ENCODE results near the gene MSANTD2.

Gene MSANTD2

GRCh38 chr11:124834526-124835180 lies 34.4 kb upstream of the MSANTD2 start:
- H3K36me3 Mint-ChIP-seq (ENCODE audit: insufficient read depth), result no peaks in the 10 kb centered on the region
- H3K27me3 Mint-ChIP-seq, result peaks cover 34 to 70% of the 10 kb centered on the region in 2 donors

GRCh38 chr11:124832571-124832970 lies 32.4 kb upstream of the MSANTD2 start:
- Mint-ChIP-seq H3K27me3 (peaks cover 21 to 55% of the 10 kb centered on the region in 2 donors), H3K9me3 (no peaks in the 10 kb centered on the region), H3K4me1 (ENCODE audit: low read depth in 2 of 2) (peaks cover 9 to 11% of the 10 kb centered on the region in 2 donors), H3K27ac (no peak overlapping the region), H3K36me3 (ENCODE audit: insufficient read depth) (no peaks in the 10 kb centered on the region), H3K4me3 (no peak overlapping the region)
- DNase-seq, result no peak
- ATAC-seq (replicated peaks), result no peak

More at GRCh38 chr11:124834526-124835180, 34.4 kb upstream of the MSANTD2 start:
- peaks cover 9 to 11% of the 10 kb centered on the region in 2 donors for H3K4me1 Mint-ChIP-seq (ENCODE audit: low read depth in 2 of 2)
- no peak for DNase-seq
- no peak overlapping the region for H3K27ac Mint-ChIP-seq
- no peak overlapping the region for H3K4me3 Mint-ChIP-seq
- no peak for ATAC-seq (replicated peaks)
- no peaks in the 10 kb centered on the region for H3K9me3 Mint-ChIP-seq

- no peak for DNase-seq
- no peaks in the 10 kb centered on the region for H3K36me3 Mint-ChIP-seq (ENCODE audit: insufficient read depth)
- H3K27me3 Mint-ChIP-seq, result peaks cover 27 to 55% of the 10 kb centered on the region in 2 donors
- peaks cover 7 to 8% of the 10 kb centered on the region in 2 donors for H3K4me1 Mint-ChIP-seq (ENCODE audit: low read depth in 2 of 2)
- no peaks in the 10 kb centered on the region for H3K9me3 Mint-ChIP-seq
- ATAC-seq (replicated peaks), result no peak
- H3K27ac Mint-ChIP-seq, result no peak overlapping the region
- H3K4me3 Mint-ChIP-seq, result no peak overlapping the region
Observed at GRCh38 chr11:124831897-124832296, 31.7 kb upstream of the MSANTD2 start.

- no peaks in the 10 kb centered on the region for H3K9me3 Mint-ChIP-seq
- H3K36me3 Mint-ChIP-seq (ENCODE audit: insufficient read depth), result no peaks in the 10 kb centered on the region
- H3K27me3 Mint-ChIP-seq, result peaks cover 35 to 56% of the 10 kb centered on the region in 2 donors
- H3K4me1 Mint-ChIP-seq (ENCODE audit: low read depth in 2 of 2), result no peaks in the 10 kb centered on the region
- ATAC-seq (replicated peaks) (no peak), DNase-seq (no peak)
- H3K4me3 Mint-ChIP-seq, result no peak overlapping the region
- H3K27ac Mint-ChIP-seq, result no peak overlapping the region
Observed at GRCh38 chr11:124830749-124831148, 30.5 kb upstream of the MSANTD2 start.

GRCh38 chr11:124829986-124830385 lies 29.8 kb upstream of the MSANTD2 start:
- ATAC-seq (replicated peaks), result no peak
- Mint-ChIP-seq H3K36me3 (ENCODE audit: insufficient read depth) (no peaks in the 10 kb centered on the region), H3K4me1 (ENCODE audit: low read depth in 2 of 2) (no peaks in the 10 kb centered on the region), H3K9me3 (no peaks in the 10 kb centered on the region), H3K27ac (no peak overlapping the region), H3K4me3 (no peak overlapping the region), H3K27me3 (peaks cover 31 to 48% of the 10 kb centered on the region in 2 donors)
- no peak for DNase-seq

- DNase-seq (no peak), ATAC-seq (replicated peaks) (no peak)
- Mint-ChIP-seq H3K4me3 (no peak overlapping the region), H3K27ac (no peak overlapping the region), H3K4me1 (ENCODE audit: low read depth in 2 of 2) (no peaks in the 10 kb centered on the region), H3K27me3 (peaks cover 44 to 54% of the 10 kb centered on the region in 2 donors), H3K9me3 (no peaks in the 10 kb centered on the region), H3K36me3 (ENCODE audit: insufficient read depth) (peaks cover 2% of the 10 kb centered on the region)
Observed at GRCh38 chr11:124825876-124826275, 25.7 kb upstream of the MSANTD2 start.

- ATAC-seq (replicated peaks), result no peak
- Mint-ChIP-seq H3K9me3 (no peaks in the 10 kb centered on the region), H3K4me1 (ENCODE audit: low read depth in 2 of 2) (no peaks in the 10 kb centered on the region), H3K27ac (no peak overlapping the region), H3K4me3 (no peak overlapping the region), H3K27me3 (peaks cover 57 to 67% of the 10 kb centered on the region in 2 donors), H3K36me3 (ENCODE audit: insufficient read depth) (peaks cover 2% of the 10 kb centered on the region)
- no peak for DNase-seq
Observed at GRCh38 chr11:124823512-124824376, 23.5 kb upstream of the MSANTD2 start.

- H3K4me3 Mint-ChIP-seq, result no peak overlapping the region
- peaks cover 68 to 76% of the 10 kb centered on the region in 2 donors for H3K27me3 Mint-ChIP-seq
- H3K9me3 Mint-ChIP-seq, result no peaks in the 10 kb centered on the region
- ATAC-seq (replicated peaks), result no peak
- DNase-seq, result no peak
- no peaks in the 10 kb centered on the region for H3K4me1 Mint-ChIP-seq (ENCODE audit: low read depth in 2 of 2)
- peaks cover 2% of the 10 kb centered on the region for H3K36me3 Mint-ChIP-seq (ENCODE audit: insufficient read depth)
- H3K27ac Mint-ChIP-seq, result no peak overlapping the region
Observed at GRCh38 chr11:124821995-124822730, 22.0 kb upstream of the MSANTD2 start.

GRCh38 chr11:124817036-124817435 lies 16.8 kb upstream of the MSANTD2 start:
- ATAC-seq (replicated peaks) (no peak), DNase-seq (no peak)
- Mint-ChIP-seq H3K27ac (no peak overlapping the region), H3K36me3 (ENCODE audit: insufficient read depth) (no peaks in the 10 kb centered on the region), H3K27me3 (peaks cover 69 to 86% of the 10 kb centered on the region in 2 donors), H3K4me1 (ENCODE audit: low read depth in 2 of 2) (no peaks in the 10 kb centered on the region), H3K4me3 (no peak overlapping the region), H3K9me3 (no peaks in the 10 kb centered on the region)

GRCh38 chr11:124814739-124815138 lies 14.5 kb upstream of the MSANTD2 start:
- DNase-seq, result no peak
- H3K4me3 Mint-ChIP-seq, result no peak overlapping the region
- no peaks in the 10 kb centered on the region for H3K9me3 Mint-ChIP-seq
- no peaks in the 10 kb centered on the region for H3K4me1 Mint-ChIP-seq (ENCODE audit: low read depth in 2 of 2)
- H3K27ac Mint-ChIP-seq, result no peak overlapping the region
- H3K27me3 Mint-ChIP-seq, result peaks cover 51 to 75% of the 10 kb centered on the region in 2 donors
- no peaks in the 10 kb centered on the region for H3K36me3 Mint-ChIP-seq (ENCODE audit: insufficient read depth)
- ATAC-seq (replicated peaks), result no peak

GRCh38 chr11:124812876-124813275 lies 12.7 kb upstream of the MSANTD2 start:
- H3K9me3 Mint-ChIP-seq, result no peaks in the 10 kb centered on the region
- H3K36me3 Mint-ChIP-seq (ENCODE audit: insufficient read depth), result no peaks in the 10 kb centered on the region
- no peaks in the 10 kb centered on the region for H3K4me1 Mint-ChIP-seq (ENCODE audit: low read depth in 2 of 2)
- no peak overlapping the region for H3K27ac Mint-ChIP-seq
- DNase-seq (no peak), ATAC-seq (replicated peaks) (no peak)
- H3K4me3 Mint-ChIP-seq, result no peak overlapping the region
- peaks cover 41 to 67% of the 10 kb centered on the region in 2 donors for H3K27me3 Mint-ChIP-seq

- H3K27me3 Mint-ChIP-seq, result peaks cover 27 to 58% of the 10 kb centered on the region in 2 donors
- H3K36me3 Mint-ChIP-seq (ENCODE audit: insufficient read depth), result no peaks in the 10 kb centered on the region
- DNase-seq (no peak), ATAC-seq (replicated peaks) (no peak)
- no peak overlapping the region for H3K4me3 Mint-ChIP-seq
- H3K4me1 Mint-ChIP-seq (ENCODE audit: low read depth in 2 of 2), result no peaks in the 10 kb centered on the region
- H3K27ac Mint-ChIP-seq, result no peak overlapping the region
- no peaks in the 10 kb centered on the region for H3K9me3 Mint-ChIP-seq
Observed at GRCh38 chr11:124811399-124812125, 11.4 kb upstream of the MSANTD2 start.
